Sigmoid colon (tissue), 7 donors: ENCODE results near the gene PAOX. TPM values are rescaled to one million over a fixed set of nuclear protein-coding genes. Genes with fewer than 3 reads are reported as not detected.
"Not testable (repeated sequence)": the region's sequence is repeated elsewhere in the genome, so short reads cannot be mapped to it uniquely, and the experiment has no call there.

ENCODE experiments used
- DNase-seq: peaks from one replicate; pipeline ENCODE4 v3.0.0-alpha.2; 2019
- H3K27ac ChIP-seq, 4 donors: fragments of 200-600 bp; sonication (generic); one replicate each; pipeline ENCODE4 v1.5.1; 2016 to 2019; ENCODE audit warnings: mild to moderate bottlenecking in 1 of 4
- H3K27me3 ChIP-seq, 3 donors: fragments of 200-600 bp; sonication (generic); one replicate each; pipeline ENCODE4 v1.5.1; 2019; ENCODE audit warnings: mild to moderate bottlenecking in 1 of 3
- H3K36me3 ChIP-seq, 4 donors: fragments of 200-600 bp; sonication (generic); one replicate each; pipeline ENCODE4 v1.5.1; 2016 to 2019
- H3K4me1 ChIP-seq, 4 donors: fragments of 200-600 bp; sonication (generic); one replicate each; pipeline ENCODE4 v1.5.1; 2017 to 2019
- H3K4me3 ChIP-seq, 4 donors: fragments of 200-600 bp; sonication (generic); one replicate each; pipeline ENCODE4 v1.5.1; 2017 to 2019; ENCODE audit warnings: mild to moderate bottlenecking in 2 of 4, moderate library complexity in 1 of 4
- H3K9me3 ChIP-seq, 4 donors: fragments of 200-600 bp in 3 of 4; sonication (generic) in 3 of 4; one replicate each; pipeline versions ENCODE4 v1.5.1 to v1.6.1; 2013 to 2019
- EP300 ChIP-seq, 4 donors: sonication (generic); formaldehyde crosslinking; IDR thresholded peaks; one replicate each; pipeline ENCODE4 v1.6.1; 2017; ENCODE audit warnings: antibody characterized with exemption in 4 of 4
- POLR2A ChIP-seq, 2 donors: fragments of 450-650 bp; IDR thresholded peaks; one replicate each; pipeline ENCODE4 v1.6.1; 2016; ENCODE audit warnings: antibody characterized with exemption in 2 of 2, mild to moderate bottlenecking in 2 of 2, moderate library complexity in 2 of 2
- POLR2AphosphoS5 ChIP-seq, 4 donors: sonication (generic); formaldehyde crosslinking; IDR thresholded peaks; one replicate each; pipeline ENCODE4 v1.6.1; 2017; ENCODE audit warnings: antibody characterized with exemption in 4 of 4
- WGBS, 2 donors: extraction: QIAGEN DNeasy Blood & Tissue Kit; methylation state at CpG; one replicate each; pipeline ENCODE4 v1.1.7; 2013; 5-methylcytosine and 5-hydroxymethylcytosine counted together
- intact Hi-C: fragments of 100-400 bp; cut with DNase I; formaldehyde crosslinking; loops from one replicate; pipeline ENCODE4 v1.15.1; 2023
- polyA plus RNA-seq, 3 donors: library from polyadenylated mRNA; stranded (reverse); fragments of 200-250 nt; gene quantifications; one replicate each; pipeline ENCODE4 v1.2.3, GENCODE V29; 2013
- total RNA-seq, 4 donors: library from RNA; depleted of rRNA; stranded (reverse); fragments of >200 nt; gene quantifications; one replicate each; pipeline ENCODE4 v1.1.0, GENCODE V29; 2016
- TF ChIP-seq, protein P1 (sequence below), 4 experiments: fragments of 450-650 bp in 3 of 4; fragments of 200-600 bp in 1 of 4; IDR thresholded peaks; one replicate each; pipeline ENCODE4 v1.5.1; 2016 to 2019; ENCODE audit warnings: antibody characterized with exemption in 4 of 4, mild to moderate bottlenecking in 3 of 4, moderate library complexity in 2 of 4
- donor health status: healthy with polysubstance abuse.
- donor health status: Bipolar disorder and iron deficiency.
- donor health status: healthy.

The PAOX gene
- total and polyA plus RNA-seq, 7 donors, result 5.4 to 11.8 (median 8.7) TPM

DNA sequence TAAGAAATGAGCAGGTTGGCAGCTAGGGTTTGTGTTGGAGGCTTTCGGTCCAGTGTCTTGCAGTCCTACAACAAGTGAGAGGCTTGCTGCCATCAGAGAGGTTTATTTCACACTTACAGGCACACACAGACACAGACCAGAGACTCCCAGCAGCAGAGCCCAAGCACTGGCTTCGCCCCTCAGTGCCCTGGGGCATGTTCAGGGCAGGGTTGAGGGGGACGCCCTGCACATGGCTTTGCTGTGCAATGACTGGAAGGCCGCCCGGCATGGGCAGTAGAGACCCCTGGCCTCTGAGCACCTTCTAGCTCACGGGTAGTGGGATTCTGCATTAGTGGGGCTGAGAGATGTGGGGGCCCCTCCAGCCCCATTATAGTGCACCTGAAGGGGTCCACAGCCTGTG is 41.5 kb downstream of the PAOX start:
- Histone ChIP-seq H3K4me1 (peaks cover 0 to 10% (median 8%) of the 10 kb centered on the region in 4 donors), H3K27ac (no peak overlapping the region), H3K4me3 (no peak overlapping the region), H3K27me3 (peaks cover 6 to 18% (median 9%) of the 10 kb centered on the region in 3 donors), H3K36me3 (peaks cover 13 to 35% (median 17%) of the 10 kb centered on the region in 4 donors), H3K9me3 (no peaks in the 10 kb centered on the region)
- WGBS, 2 donors, result 90 to 98% methylated on average over 6 of the region's 6 CpGs
- intact Hi-C loops, result no loop called here
- DNase-seq, result no peak
- no peak for TF ChIP-seq POLR2AphosphoS5 (IDR thresholded peaks at IDR 0.05)
- TF ChIP-seq POLR2A (IDR thresholded peaks at IDR 0.05), result no peak
- TF ChIP-seq EP300 (IDR thresholded peaks at IDR 0.05), result no peak
- TF ChIP-seq, protein P1, sequence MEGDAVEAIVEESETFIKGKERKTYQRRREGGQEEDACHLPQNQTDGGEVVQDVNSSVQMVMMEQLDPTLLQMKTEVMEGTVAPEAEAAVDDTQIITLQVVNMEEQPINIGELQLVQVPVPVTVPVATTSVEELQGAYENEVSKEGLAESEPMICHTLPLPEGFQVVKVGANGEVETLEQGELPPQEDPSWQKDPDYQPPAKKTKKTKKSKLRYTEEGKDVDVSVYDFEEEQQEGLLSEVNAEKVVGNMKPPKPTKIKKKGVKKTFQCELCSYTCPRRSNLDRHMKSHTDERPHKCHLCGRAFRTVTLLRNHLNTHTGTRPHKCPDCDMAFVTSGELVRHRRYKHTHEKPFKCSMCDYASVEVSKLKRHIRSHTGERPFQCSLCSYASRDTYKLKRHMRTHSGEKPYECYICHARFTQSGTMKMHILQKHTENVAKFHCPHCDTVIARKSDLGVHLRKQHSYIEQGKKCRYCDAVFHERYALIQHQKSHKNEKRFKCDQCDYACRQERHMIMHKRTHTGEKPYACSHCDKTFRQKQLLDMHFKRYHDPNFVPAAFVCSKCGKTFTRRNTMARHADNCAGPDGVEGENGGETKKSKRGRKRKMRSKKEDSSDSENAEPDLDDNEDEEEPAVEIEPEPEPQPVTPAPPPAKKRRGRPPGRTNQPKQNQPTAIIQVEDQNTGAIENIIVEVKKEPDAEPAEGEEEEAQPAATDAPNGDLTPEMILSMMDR (IDR thresholded peaks at IDR 0.05), result no peak

DNA sequence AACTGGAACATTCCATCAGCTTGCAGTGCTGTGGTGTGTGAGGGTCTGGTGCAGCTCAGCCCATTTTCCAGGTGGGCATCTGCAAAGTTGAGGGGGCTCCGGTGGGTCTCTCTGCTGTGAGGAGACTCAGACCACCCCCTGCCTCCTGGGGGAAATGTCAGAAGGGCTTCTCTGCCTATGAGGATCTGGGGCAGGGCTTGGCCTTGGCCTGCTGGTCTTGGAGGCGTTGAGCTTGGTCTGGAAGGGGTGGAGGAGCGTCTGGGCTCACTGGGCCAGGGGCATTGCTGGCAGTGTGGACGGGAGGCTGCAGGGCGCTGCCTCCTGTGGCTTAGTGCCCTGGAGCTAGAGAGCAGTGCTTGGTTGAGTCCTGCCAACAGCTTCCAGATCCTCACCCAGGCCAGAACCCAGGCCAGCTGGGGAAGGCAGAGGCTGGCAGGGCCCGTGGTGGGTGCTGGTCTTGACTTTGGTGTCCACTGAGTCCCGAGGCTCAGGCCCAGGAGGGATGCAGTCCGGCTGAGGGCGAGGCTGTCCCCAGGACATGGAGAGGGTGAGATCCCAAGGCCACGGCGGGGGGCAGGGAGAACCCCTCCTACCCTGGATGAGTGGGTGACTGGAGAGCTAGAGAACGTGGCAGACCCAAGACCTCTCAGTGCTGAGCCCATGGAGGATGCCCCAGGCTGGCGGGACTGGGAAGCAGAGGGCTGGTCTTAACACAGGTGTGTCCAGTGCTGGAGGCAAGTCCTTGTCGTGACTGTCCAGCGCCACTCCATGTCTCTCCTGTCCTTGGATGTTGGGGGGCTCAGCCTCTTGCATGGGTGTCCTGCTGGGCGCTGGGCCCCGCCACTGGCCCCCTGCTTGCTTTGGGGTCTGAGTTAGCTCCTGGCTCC is 42.5 kb downstream of the PAOX start:
- TF ChIP-seq POLR2AphosphoS5 (IDR thresholded peaks at IDR 0.05), result no peak
- TF ChIP-seq, protein P1 (IDR thresholded peaks at IDR 0.05), result no peak
- TF ChIP-seq POLR2A (IDR thresholded peaks at IDR 0.05), result no peak
- TF ChIP-seq EP300 (IDR thresholded peaks at IDR 0.05), result no peak
- peaks cover 13 to 35% (median 17%) of the 10 kb centered on the region in 4 donors for H3K36me3 ChIP-seq
- H3K4me3 ChIP-seq, result no peak overlapping the region
- peaks cover 6 to 18% (median 9%) of the 10 kb centered on the region in 3 donors for H3K27me3 ChIP-seq
- 78 to 85% methylated on average over 16 to 17 of the region's 17 CpGs for WGBS, 2 donors
- no peak overlapping the region for H3K27ac ChIP-seq
- DNase-seq, result no peak
- H3K9me3 ChIP-seq, result no peaks in the 10 kb centered on the region
- intact Hi-C loops, result no loop called here
- H3K4me1 ChIP-seq, result peaks cover 0 to 10% (median 8%) of the 10 kb centered on the region in 4 donors

DNA sequence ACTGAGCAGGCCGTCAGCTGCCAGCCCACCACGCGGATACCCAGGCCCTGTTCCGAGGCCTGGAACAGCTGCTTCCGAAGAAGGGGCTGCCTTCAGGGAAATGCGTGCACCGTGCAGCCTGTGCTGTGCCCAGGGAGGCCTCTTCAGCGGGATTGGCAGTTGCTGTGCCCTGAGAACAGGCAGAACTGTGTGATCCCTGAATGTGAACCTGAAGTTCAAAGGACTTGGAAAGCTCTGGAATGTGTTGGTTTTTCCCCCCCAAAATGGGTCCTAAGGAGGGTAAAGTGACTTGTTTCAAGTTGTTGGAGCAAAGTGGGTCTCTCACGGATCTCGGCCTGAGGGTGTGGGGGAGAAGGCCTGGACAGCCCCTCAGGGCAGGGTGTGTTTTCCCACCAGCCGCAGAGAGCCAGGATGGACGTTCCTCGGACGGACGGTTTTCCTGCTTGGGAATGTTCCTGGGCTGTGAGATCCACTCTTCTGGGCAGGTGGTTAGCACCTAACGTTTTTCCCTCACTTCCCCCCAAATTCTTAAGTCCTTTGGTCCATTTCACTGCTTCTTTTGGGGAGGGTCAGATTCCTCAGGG is 43.3 kb downstream of the PAOX start:
- intact Hi-C loops, result no loop called here
- no peak overlapping the region for H3K4me3 ChIP-seq
- H3K27ac ChIP-seq, result no peak overlapping the region
- no peak for DNase-seq
- H3K9me3 ChIP-seq, result no peaks in the 10 kb centered on the region
- 87 to 89% methylated on average over 16 of the region's 16 CpGs for WGBS, 2 donors
- H3K4me1 ChIP-seq, result peaks cover 0 to 10% (median 8%) of the 10 kb centered on the region in 4 donors
- peaks cover 13 to 35% (median 17%) of the 10 kb centered on the region in 4 donors for H3K36me3 ChIP-seq
- no peak for TF ChIP-seq EP300 (IDR thresholded peaks at IDR 0.05)
- peaks cover 6 to 18% (median 9%) of the 10 kb centered on the region in 3 donors for H3K27me3 ChIP-seq

DNA sequence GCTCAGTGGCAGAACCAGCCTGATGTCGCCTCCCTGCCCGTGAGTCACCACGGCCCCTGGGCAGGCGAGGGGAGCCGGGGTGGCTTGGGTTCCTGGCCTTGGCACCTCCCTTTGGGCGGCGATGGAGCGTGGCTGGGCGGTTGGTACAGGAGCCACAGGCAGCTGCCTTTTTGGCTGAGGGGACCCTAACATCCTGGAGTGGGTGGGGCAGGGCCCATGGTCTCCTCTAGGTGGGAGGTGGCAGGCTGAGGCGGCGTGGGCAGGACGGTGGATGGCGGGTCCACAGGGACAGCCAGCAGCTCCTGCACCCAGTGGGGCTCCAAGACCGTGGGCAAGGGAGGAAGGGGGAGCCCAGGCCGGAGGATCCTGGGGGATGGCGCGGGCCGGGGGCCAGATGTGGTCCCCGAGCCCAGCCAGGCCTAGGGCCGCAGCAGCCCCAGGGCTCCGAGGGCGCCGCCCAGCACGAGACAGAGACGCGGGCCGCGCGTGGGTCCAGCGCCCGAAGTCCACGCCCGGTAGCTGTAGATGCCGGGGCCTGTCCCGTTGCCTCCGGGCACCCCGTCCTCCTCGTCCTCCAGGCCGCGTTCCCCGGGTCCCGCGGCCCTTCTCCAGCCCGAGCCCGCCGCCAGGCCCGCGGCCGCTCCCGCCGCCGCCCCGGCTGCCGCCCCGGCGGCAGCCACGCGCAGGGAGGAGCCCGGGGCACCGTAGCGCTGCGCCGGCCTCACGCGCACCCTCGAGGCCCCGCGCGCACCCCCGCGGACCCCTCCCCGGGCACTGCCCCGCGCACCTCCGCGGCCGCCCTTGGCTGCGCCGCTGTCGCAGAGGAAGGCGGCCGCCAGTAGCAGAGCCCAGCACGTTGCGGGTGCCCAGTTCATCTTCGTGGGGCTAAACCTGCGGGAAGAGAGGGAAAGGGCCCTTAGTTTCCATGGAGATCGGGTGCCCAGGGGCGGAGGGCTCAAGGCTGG is 44.0 kb downstream of the PAOX start:
- 14 to 20% methylated on average over 88 of the region's 88 CpGs for WGBS, 2 donors
- H3K4me3 ChIP-seq, result peak overlapping the region in 2 of 4 donors; percentile 15 to 25

DNA sequence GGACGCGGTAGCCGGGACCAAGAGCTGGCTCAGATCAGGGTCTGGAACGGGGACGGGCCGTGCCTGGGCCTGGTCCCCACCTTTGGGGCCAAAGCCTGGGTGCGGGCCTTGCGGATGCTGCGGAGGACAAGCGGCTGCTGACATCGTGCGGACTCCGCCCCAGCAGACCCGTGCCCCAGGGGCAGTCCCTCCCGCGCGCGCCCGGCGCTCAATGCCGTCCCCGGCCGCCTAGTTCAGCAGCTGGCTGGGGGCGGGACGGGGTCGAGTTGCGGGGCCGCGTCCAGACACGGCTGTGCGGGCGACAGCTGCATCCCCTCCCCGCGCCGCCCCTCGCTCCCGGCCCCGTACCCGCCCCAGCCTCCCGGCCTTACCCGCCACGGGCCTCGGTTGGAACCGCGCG is 45.0 kb downstream of the PAOX start:
- intact Hi-C loops, H3K4me3 ChIP-seq, H3K9me3 ChIP-seq, DNase-seq, H3K27ac ChIP-seq: not testable (repeated sequence)
- H3K4me1 ChIP-seq, result peaks cover 0 to 10% (median 8%) of the 10 kb centered on the region in 4 donors
- 20 to 32% methylated on average over 13 to 20 of the region's 46 CpGs for WGBS, 2 donors
- peaks cover 6 to 18% (median 9%) of the 10 kb centered on the region in 3 donors for H3K27me3 ChIP-seq
- peaks cover 10 to 22% (median 14%) of the 10 kb centered on the region in 4 donors for H3K36me3 ChIP-seq

More for the DNA sequence above, 44.0 kb downstream of the PAOX start:
- DNase-seq, result no peak
- no peak overlapping the region for H3K27ac ChIP-seq
- peaks cover 6 to 18% (median 9%) of the 10 kb centered on the region in 3 donors for H3K27me3 ChIP-seq
- no peaks in the 10 kb centered on the region for H3K9me3 ChIP-seq
- intact Hi-C loops, result no loop called here
- no peak for TF ChIP-seq EP300 (IDR thresholded peaks at IDR 0.05)
- TF ChIP-seq POLR2A (IDR thresholded peaks at IDR 0.05), result no peak
- TF ChIP-seq, protein P1 (IDR thresholded peaks at IDR 0.05), result no peak
- TF ChIP-seq POLR2AphosphoS5 (IDR thresholded peaks at IDR 0.05), result no peak
- peaks cover 0 to 10% (median 8%) of the 10 kb centered on the region in 4 donors for H3K4me1 ChIP-seq
- peaks cover 13 to 31% (median 17%) of the 10 kb centered on the region in 4 donors for H3K36me3 ChIP-seq

DNA sequence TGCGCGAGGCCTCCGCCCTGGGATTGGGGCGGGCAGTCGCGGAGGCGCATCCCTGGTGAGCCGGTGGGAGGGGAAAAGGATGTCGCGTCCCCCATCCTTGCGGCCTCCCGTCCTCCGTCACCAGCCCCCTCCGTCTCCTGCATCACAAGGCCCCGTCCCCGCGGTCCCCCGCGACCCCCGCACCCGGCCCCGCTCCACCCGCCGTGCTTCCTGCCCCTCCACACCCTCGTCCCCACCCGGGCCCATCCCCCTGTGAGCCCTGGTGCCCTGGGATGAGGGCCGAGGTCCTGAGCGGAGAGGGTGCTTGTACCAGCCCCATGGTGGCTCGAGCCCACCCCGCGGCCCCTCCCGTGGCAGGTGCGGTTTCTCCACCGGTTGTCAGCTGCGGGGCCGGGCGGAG is 45.5 kb downstream of the PAOX start, which contains the start of gene SPRN:
TSS of gene SPRN (minus strand) at position 25 of the 400 bp plus-strand sequence. CDS start 944 bp downstream, outside the sequence.
- H3K36me3 ChIP-seq, result peaks cover 5 to 17% (median 9%) of the 10 kb centered on the region in 4 donors
- H3K27me3 ChIP-seq, result peaks cover 6 to 18% (median 9%) of the 10 kb centered on the region in 3 donors
- peaks cover 0 to 10% (median 8%) of the 10 kb centered on the region in 4 donors for H3K4me1 ChIP-seq
- DNase-seq, H3K27ac ChIP-seq, intact Hi-C loops, H3K9me3 ChIP-seq: not testable (repeated sequence)
- peak within 1 kb of the TSS in 2 of 4 donors; percentile 15 to 25 for H3K4me3 ChIP-seq
- 6 to 26% methylated on average over 13 to 17 of the region's 37 CpGs for WGBS, 2 donors

DNA sequence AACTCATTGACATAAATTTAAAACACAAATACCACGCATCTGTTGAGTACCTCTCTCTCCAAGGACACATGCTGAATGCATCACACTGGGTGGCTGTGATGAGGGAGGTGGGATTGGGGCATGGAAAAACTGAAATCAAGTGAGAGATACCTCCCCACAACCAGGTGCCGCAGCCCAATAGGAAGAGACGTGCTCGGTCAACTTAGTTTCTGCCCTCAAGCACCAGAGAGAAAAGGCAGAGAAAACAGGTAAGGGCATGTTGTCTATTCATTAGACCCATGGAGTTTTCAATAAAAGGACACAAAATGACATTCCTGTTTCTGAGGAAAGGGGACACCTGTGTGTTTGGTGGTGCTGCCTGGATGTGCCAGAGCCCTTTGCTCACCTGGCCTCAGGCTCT is 50.5 kb downstream of the PAOX start:
- H3K4me3 ChIP-seq, H3K4me1 ChIP-seq, H3K36me3 ChIP-seq, H3K27ac ChIP-seq, H3K9me3 ChIP-seq, H3K27me3 ChIP-seq, DNase-seq, intact Hi-C loops: not testable (repeated sequence)
- 90% methylated on average over 4 of the region's 4 CpGs for WGBS, 2 donors
